Activated CD4-positive, alpha-beta T cell treated with anti-CD3 and anti-CD28 coated beads, Interleukin-2, amount 10 ng/mL, durations not matched to agents 7 days and 5 days (primary cell): Measurements from ENCODE around the gene STAP2. TPM values are rescaled to one million over a fixed set of nuclear protein-coding genes. Genes with fewer than 3 reads are reported as not detected.
"Not testable (repeated sequence)": the region's sequence is repeated elsewhere in the genome, so short reads cannot be mapped to it uniquely, and the experiment has no call there.

Experiments
- CTCF ChIA-PET: fragments of 350-600 bp; sonication (Branson Sonifier 250); formaldehyde crosslinking; loops from one replicate; lab custom pipeline; 2021; ENCODE audit warnings: antibody characterized with exemption; lab: Charles Lee
- POLR2A ChIA-PET: fragments of 350-600 bp; sonication (Branson Sonifier 250); formaldehyde crosslinking; loops from one replicate; lab custom pipeline; 2021; ENCODE audit warnings: antibody characterized with exemption; lab: Charles Lee
- DNase-seq: peaks from one replicate; pipeline ENCODE4 v3.0.0-alpha.2; 2020
- H3K27ac Mint-ChIP-seq: one replicate; pipeline ENCODE4 v1.8.0; 2021; ENCODE audit warnings: mild to moderate bottlenecking, moderate library complexity, mixed read lengths
- H3K27me3 Mint-ChIP-seq: one replicate; pipeline ENCODE4 v1.8.0; 2021; ENCODE audit warnings: mixed read lengths
- H3K36me3 Mint-ChIP-seq: one replicate; pipeline ENCODE4 v1.8.0; 2021; ENCODE audit warnings: low read depth, mixed read lengths
- H3K4me1 Mint-ChIP-seq: one replicate; pipeline ENCODE4 v1.8.0; 2021; ENCODE audit warnings: mixed read lengths
- H3K4me3 Mint-ChIP-seq: one replicate; pipeline ENCODE4 v1.8.0; 2021; ENCODE audit warnings: mild to moderate bottlenecking, moderate library complexity, mixed read lengths
- H3K9me3 Mint-ChIP-seq: one replicate; pipeline ENCODE4 v1.8.0; 2021; ENCODE audit warnings: mixed read lengths
- total RNA-seq, 2 experiments: library from RNA; stranded (reverse); gene quantifications; one replicate each; pipeline ENCODE4 v1.2.3, GENCODE V29; 2021

Gene STAP2
- total RNA-seq, 2 experiments from 2014 or later, result 10.4 to 11.9 TPM

GRCh38 chr19:4347521-4347920, 8.9 kb upstream of the STAP2 start:
- DNase-seq, result no peak
- Mint-ChIP-seq H3K36me3 (peaks cover 14% of the 10 kb centered on the region), H3K27ac (no peak overlapping the region), H3K4me3 (no peak overlapping the region), H3K4me1 (peaks cover 12% of the 10 kb centered on the region), H3K27me3 (no peaks in the 10 kb centered on the region), H3K9me3 (no peaks in the 10 kb centered on the region)
- ChIA-PET CTCF (interaction anchor here (0.6 kb wide), 1 partner anchor 37 kb away, joined by 3 read pairs; no protein-coding TSS in a partner anchor), POLR2A (no interaction called here)

DNA sequence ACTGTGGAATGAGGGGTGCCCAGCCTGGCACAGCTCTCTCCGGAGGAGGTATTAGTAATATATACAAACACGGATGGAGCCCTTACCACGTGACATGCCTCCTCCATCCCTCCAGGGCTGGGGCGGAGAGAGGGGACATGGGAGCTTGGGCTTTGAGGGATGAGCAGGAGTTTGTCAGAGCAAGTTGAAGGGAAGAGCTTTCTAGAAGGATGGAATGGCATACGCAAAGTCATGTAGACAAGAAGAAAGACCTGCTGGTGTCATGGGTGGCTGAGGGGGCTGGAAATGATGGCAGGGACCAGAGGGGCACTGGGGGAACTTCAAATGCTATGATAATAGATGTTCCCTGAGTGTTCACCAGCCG, 7.4 kb upstream of the STAP2 start:
- peaks cover 14% of the 10 kb centered on the region for H3K36me3 Mint-ChIP-seq
- no peaks in the 10 kb centered on the region for H3K27me3 Mint-ChIP-seq
- H3K4me3 Mint-ChIP-seq, result no peak overlapping the region
- ChIA-PET CTCF (interaction anchor here (0.7 to 2.0 kb wide), 3 partner anchors 54 to 398 kb away, joined by 3 to 8 read pairs (median 6); partner anchors contain the start of gene SH3GL1), POLR2A (interaction anchor here (0.6 kb wide), 1 partner anchor 60 kb away, joined by 6 read pairs; no protein-coding TSS in a partner anchor)
- no peak overlapping the region for H3K27ac Mint-ChIP-seq
- H3K9me3 Mint-ChIP-seq, result no peaks in the 10 kb centered on the region
- peaks cover 18% of the 10 kb centered on the region for H3K4me1 Mint-ChIP-seq
- no peak for DNase-seq

DNA sequence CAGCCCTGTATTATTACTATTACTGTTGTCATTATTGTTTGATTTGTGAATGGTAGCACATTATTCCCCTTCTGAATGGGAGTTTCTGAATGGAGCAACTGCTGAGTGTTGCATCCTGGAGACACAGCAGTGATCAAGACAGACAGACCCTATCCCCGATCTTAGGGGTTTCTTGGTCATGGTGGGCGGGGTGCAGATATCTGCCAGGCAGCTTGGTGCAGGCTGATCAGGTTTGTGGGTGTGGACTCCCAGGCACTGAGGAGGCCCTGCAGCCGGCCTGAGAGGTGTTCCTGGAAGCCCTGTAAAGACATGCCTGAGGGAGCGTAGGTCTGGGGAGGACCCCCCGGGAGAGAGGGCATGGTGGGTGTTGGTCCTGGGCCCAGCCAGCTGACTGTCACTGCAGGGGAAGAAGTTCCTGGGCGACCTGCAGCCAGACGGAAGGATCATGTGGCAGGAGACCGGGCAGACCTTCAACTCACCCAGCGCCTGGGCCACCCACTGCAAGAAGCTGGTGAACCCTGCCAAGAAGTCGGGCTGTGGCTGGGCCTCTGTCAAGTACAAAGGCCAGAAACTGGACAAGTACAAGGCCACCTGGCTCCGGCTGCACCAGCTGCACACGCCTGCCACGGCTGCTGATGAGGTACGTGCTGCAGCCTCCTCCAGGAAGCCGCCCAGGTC, 6.9 kb upstream of the STAP2 start:
- H3K27ac Mint-ChIP-seq, result no peak overlapping the region
- ChIA-PET POLR2A (interaction anchor here (0.6 kb wide), 2 partner anchors 60 to 78 kb away, joined by 3 to 6 read pairs; no protein-coding TSS in a partner anchor), CTCF (interaction anchor here (0.7 to 2.0 kb wide), 3 partner anchors 55 to 399 kb away, joined by 3 to 8 read pairs (median 6); partner anchors contain the start of gene SH3GL1)
- H3K27me3 Mint-ChIP-seq, result no peaks in the 10 kb centered on the region
- no peak for DNase-seq
- peak overlapping the region; percentile 51 for H3K4me3 Mint-ChIP-seq
- H3K9me3 Mint-ChIP-seq, result no peaks in the 10 kb centered on the region
- H3K4me1 Mint-ChIP-seq, result peaks cover 22% of the 10 kb centered on the region
- H3K36me3 Mint-ChIP-seq, result peaks cover 13% of the 10 kb centered on the region

DNA sequence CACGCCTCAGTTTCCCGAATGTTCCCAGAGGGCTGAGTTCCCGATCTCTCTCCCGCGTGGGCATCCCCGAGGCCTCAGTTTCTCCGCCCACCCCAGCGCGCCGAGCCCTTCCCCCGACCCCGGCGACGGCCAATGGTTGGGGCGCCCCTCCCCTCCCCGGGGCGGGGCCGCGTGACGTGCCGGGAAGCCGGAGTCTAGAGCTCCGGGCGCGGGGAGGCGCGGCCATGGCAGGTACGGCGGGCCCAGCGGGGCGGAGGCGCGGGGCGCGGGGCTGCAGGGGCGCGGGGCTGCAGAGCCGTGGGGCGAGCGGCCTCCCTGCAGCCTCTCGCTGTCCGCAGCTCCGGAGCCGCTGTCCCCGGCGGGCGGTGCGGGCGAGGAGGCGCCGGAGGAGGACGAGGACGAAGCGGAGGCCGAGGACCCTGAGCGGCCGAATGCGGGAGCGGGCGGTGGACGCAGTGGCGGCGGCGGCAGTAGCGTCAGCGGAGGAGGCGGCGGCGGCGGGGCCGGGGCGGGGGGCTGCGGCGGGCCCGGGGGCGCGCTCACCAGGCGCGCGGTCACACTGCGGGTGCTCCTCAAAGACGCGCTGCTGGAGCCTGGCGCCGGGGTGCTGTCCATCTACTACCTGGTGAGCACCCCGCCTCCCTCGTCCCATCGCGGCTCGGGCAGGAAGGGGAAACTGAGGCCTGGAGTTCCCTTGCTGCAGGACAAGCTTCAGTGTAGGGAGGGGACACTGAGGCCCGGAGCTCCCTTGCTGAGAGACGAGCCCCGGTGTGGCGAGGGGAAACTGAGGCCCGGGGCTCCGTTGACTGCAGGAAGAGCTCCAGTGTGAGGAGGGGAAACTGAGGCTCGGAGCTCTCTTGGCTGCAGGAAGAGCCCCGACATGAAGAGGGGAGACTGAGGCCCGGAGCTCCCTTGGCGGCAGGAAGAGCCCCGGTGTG, 5.0 kb upstream of the STAP2 start, which contains the start of gene MPND:
MPND (plus strand) TSS at position 193 of the 938 bp plus-strand sequence; CDS start at position 225, 32 bp downstream.
- DNase-seq, result peak; percentile 95
- Mint-ChIP-seq H3K36me3 (peaks cover 8% of the 10 kb centered on the region), H3K4me3 (peak within 1 kb of the TSS; percentile 91), H3K27me3 (no peaks in the 10 kb centered on the region), H3K27ac (peak within 1 kb of the TSS; percentile 97), H3K9me3 (no peaks in the 10 kb centered on the region), H3K4me1 (peaks cover 31% of the 10 kb centered on the region)
- ChIA-PET POLR2A (interaction anchor here (1.3 kb wide), 1 partner anchor 26 kb away, joined by 7 read pairs; no protein-coding TSS in a partner anchor), CTCF (interaction anchor here (0.6 to 3.3 kb wide), 17 partner anchors 9 to 1192 kb away, joined by 3 to 29 read pairs (median 4); partner anchors contain the start of genes SH3GL1 and YJU2)

- Mint-ChIP-seq H3K27me3 (no peaks in the 10 kb centered on the region), H3K27ac (peak overlapping the region; percentile 97), H3K36me3 (peaks cover 8% of the 10 kb centered on the region), H3K4me1 (peaks cover 38% of the 10 kb centered on the region), H3K4me3 (peak overlapping the region; percentile 91), H3K9me3 (no peaks in the 10 kb centered on the region)
- CTCF ChIA-PET, result interaction anchor here (0.8 to 3.3 kb wide), 14 partner anchors 10 to 129 kb away, joined by 3 to 29 read pairs (median 4); partner anchors contain the start of gene SH3GL1
- POLR2A ChIA-PET, result interaction anchor here (0.6 to 1.3 kb wide), 4 partner anchors 10 to 72 kb away, joined by 4 to 7 read pairs (median 5); no protein-coding TSS in a partner anchor
- peak; percentile 98 for DNase-seq
Measured at GRCh38 chr19:4342615-4343369, 4.2 kb upstream of the STAP2 start.

GRCh38 chr19:4342314-4342614, 3.6 kb upstream of the STAP2 start:
- Mint-ChIP-seq H3K9me3 (no peaks in the 10 kb centered on the region), H3K36me3 (peaks cover 8% of the 10 kb centered on the region), H3K27me3 (no peaks in the 10 kb centered on the region), H3K27ac (peak overlapping the region; percentile 97), H3K4me1 (peaks cover 39% of the 10 kb centered on the region), H3K4me3 (peak overlapping the region; percentile 91)
- ChIA-PET POLR2A (interaction anchor here (0.6 to 1.3 kb wide), 4 partner anchors 10 to 73 kb away, joined by 4 to 7 read pairs (median 5); no protein-coding TSS in a partner anchor), CTCF (interaction anchor here (0.8 to 3.3 kb wide), 12 partner anchors 10 to 129 kb away, joined by 3 to 29 read pairs (median 4); partner anchors contain the start of gene SH3GL1)
- no peak for DNase-seq

GRCh38 chr19:4337906-4338440, 654 bp downstream of the STAP2 start:
- CTCF ChIA-PET, result interaction anchor here (0.6 to 3.0 kb wide), 3 partner anchors 15 to 198 kb away, joined by 3 to 16 read pairs (median 3); partner anchors contain the start of gene SH3GL1
- peaks cover 4% of the 10 kb centered on the region for H3K36me3 Mint-ChIP-seq
- H3K27ac Mint-ChIP-seq, result peak overlapping the region; percentile 94
- no peaks in the 10 kb centered on the region for H3K27me3 Mint-ChIP-seq
- H3K4me3 Mint-ChIP-seq, result peak overlapping the region; percentile 79
- DNase-seq, result no peak
- peaks cover 7% of the 10 kb centered on the region for H3K9me3 Mint-ChIP-seq
- POLR2A ChIA-PET, result no interaction called here
- H3K4me1 Mint-ChIP-seq, result peaks cover 33% of the 10 kb centered on the region

DNA sequence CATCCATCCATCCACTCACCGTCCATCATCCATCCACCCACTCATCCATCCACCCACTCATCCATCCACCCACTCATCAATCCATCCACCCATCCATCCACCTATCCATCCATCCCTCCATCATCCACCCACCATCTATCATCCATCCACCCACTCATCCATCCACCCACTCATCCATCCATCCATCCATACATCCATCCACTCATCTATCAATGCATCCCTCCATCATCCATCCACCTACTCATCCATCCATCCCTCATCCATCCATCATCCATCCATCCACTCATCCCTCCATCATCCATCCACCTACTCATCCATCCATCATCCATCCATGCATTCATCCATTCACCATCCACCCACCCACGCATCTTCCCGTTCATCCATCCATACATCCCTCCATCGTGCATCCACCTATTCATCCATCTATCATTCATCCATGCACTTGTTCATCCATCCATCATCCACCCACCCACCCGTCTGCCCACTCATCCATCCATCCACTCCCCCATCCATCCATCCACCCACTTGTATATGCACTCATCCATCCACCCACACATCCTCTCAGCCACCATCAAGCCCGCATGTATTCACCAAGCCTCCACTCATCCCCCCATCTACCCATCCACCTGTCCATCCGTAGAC, 3.6 kb downstream of the STAP2 start:
- H3K4me1 Mint-ChIP-seq, result peaks cover 20% of the 10 kb centered on the region
- CTCF ChIA-PET, result interaction anchor here (0.7 kb wide), 1 partner anchor 113 kb away, joined by 3 read pairs; no protein-coding TSS in a partner anchor

DNA sequence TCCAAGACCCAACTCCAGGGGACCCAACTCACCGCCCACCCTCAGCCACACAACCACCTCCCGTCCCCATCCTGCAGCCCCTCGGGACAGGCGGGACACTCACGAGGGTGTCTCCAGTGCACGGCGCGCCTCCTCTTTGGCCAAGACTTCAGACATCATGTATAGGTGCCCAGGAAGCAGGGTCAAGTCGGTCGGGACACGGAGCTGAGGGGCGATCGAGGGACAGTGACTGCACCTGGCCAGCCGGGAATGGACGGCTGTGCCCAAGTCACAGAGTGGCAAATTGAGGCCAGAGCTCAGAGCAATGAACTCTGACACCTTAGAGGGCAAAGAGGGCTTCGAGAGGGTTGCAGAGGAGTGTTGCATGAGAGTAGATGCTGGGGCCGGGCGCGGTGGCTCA, 8.8 kb downstream of the STAP2 start:
- no peak for DNase-seq
- Mint-ChIP-seq H3K9me3 (peaks cover under 1% of the 10 kb centered on the region), H3K4me1 (peaks cover 27% of the 10 kb centered on the region), H3K27ac (peak overlapping the region; percentile 22), H3K27me3 (peaks cover 6% of the 10 kb centered on the region), H3K36me3 (peaks cover 5% of the 10 kb centered on the region), H3K4me3 (peak overlapping the region; percentile 47)
- POLR2A ChIA-PET, result no interaction called here
- CTCF ChIA-PET, result interaction anchor here (4.0 kb wide), 1 partner anchor 12 kb away, joined by 16 read pairs; the partner anchor contains the start of gene MPND

More for the DNA sequence above, 3.6 kb downstream of the STAP2 start:
- Mint-ChIP-seq H3K36me3 (peaks cover 4% of the 10 kb centered on the region), H3K4me3 (no peak overlapping the region), H3K27me3 (no peaks in the 10 kb centered on the region), H3K9me3 (peaks cover 7% of the 10 kb centered on the region), H3K27ac (no peak overlapping the region)
- no peak for DNase-seq
- POLR2A ChIA-PET, result no interaction called here

DNA sequence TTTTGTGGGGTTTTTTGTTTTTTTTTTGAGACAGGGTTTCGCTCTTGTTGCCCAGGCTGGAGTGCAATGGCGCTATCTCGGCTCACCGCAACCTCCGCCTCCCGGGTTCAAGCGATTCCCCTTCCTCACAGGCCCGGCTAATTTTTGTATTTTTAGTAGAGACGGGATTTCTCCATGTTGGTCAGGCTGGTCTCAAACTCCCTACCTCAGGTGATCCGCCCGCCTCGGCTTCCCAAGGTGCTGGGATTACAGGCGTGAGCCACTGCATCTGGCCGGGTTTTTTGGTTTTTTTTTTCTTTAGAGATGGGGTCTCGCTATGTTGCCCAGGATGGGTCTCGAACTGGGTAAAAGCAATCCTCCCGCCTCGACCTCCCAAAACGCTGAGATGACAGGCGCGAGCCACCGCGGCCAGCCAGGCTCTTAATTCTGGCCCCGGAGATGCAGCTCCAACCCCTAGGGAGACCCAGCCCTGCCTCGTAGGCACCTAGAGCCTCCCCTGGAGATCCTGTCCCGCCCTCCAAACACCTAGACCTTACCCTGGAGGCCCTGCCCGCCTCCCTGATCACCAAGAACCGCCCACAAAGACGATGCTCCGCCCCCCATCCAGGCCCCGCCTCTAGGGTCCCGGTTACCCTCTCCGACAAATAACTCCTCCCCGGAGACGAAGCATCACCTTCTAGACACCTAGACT, 9.5 kb downstream of the STAP2 start:
- CTCF ChIA-PET, result interaction anchor here (4.0 kb wide), 1 partner anchor 13 kb away, joined by 16 read pairs; the partner anchor contains the start of gene MPND
- H3K4me1 Mint-ChIP-seq, result peaks cover 27% of the 10 kb centered on the region
- H3K36me3 Mint-ChIP-seq, H3K9me3 Mint-ChIP-seq, POLR2A ChIA-PET, H3K27me3 Mint-ChIP-seq: not testable (repeated sequence)
- peak overlapping the region; percentile 83 for H3K4me3 Mint-ChIP-seq
- H3K27ac Mint-ChIP-seq, result peak overlapping the region; percentile 95
- DNase-seq, result peak; percentile 38
